ENCODE measurements around the gene UST. TPM values are rescaled to one million over a fixed set of nuclear protein-coding genes. Genes with fewer than 3 reads are reported as not detected.

The UST gene
- total and polyA plus RNA-seq, 3 donors from 2014 or later: 14.9 to 16.0 (median 14.9) TPM

DNA sequence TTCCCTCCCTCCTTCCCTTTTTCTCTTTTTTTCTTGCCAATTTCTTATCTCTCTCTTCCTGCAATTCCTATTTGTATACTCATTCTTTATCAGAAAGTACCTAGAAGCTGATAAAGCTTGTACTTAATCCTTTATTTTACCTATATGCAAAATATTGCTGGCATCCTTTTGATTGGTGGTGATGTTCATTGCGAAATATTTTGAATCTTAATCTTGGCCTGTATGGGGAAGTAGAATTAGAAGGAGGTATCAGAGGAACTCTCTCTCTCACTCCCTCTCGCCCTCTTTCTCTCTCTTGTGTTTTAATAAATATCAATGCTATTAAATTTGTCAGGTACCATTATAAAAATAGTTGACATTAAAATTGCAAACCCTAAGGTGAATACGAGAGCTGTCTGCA, 52.8 kb downstream of the UST start:
- WGBS, 2 donors: 78 to 90% methylated on average over 3 of the region's 3 CpGs
- Histone ChIP-seq H3K36me3 (ENCODE audit: low read depth, missing control alignments) (no peaks in the 10 kb centered on the region), H3K9me3 (no peaks in the 10 kb centered on the region), H3K4me3 (no peak overlapping the region), H3K27me3 (no peaks in the 10 kb centered on the region), H3K27ac (peak overlapping the region in 1 of 2 donors; percentile 36), H3K4me1 (no peaks in the 10 kb centered on the region)
- TF ChIP-seq POLR2A (IDR thresholded peaks at IDR 0.05): no peak
- TF ChIP-seq, protein P1, sequence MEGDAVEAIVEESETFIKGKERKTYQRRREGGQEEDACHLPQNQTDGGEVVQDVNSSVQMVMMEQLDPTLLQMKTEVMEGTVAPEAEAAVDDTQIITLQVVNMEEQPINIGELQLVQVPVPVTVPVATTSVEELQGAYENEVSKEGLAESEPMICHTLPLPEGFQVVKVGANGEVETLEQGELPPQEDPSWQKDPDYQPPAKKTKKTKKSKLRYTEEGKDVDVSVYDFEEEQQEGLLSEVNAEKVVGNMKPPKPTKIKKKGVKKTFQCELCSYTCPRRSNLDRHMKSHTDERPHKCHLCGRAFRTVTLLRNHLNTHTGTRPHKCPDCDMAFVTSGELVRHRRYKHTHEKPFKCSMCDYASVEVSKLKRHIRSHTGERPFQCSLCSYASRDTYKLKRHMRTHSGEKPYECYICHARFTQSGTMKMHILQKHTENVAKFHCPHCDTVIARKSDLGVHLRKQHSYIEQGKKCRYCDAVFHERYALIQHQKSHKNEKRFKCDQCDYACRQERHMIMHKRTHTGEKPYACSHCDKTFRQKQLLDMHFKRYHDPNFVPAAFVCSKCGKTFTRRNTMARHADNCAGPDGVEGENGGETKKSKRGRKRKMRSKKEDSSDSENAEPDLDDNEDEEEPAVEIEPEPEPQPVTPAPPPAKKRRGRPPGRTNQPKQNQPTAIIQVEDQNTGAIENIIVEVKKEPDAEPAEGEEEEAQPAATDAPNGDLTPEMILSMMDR (IDR thresholded peaks at IDR 0.05): no peak
- intact Hi-C loops (cut with DNase I; ENCODE audit: low total_unique reads): no loop called here
- no peak for DNase-seq

- Histone ChIP-seq H3K4me3 (no peak overlapping the region), H3K27ac (peak overlapping the region in 1 of 2 donors; percentile 36), H3K36me3 (ENCODE audit: low read depth, missing control alignments) (no peaks in the 10 kb centered on the region), H3K27me3 (no peaks in the 10 kb centered on the region), H3K9me3 (no peaks in the 10 kb centered on the region), H3K4me1 (no peaks in the 10 kb centered on the region)
- TF ChIP-seq POLR2A (IDR thresholded peaks at IDR 0.05): no peak
- TF ChIP-seq, protein P1 (IDR thresholded peaks at IDR 0.05): no peak
- WGBS, 2 donors: 29 to 37% methylated on average over 3 of the region's 3 CpGs
- DNase-seq: no peak
- intact Hi-C loops (cut with DNase I; ENCODE audit: low total_unique reads): no loop called here
Measured at GRCh38 chr6:148800536-148800935, 53.7 kb downstream of the UST start.

- Histone ChIP-seq H3K27me3 (no peaks in the 10 kb centered on the region), H3K27ac (no peak overlapping the region), H3K4me3 (no peak overlapping the region), H3K4me1 (no peaks in the 10 kb centered on the region), H3K9me3 (no peaks in the 10 kb centered on the region), H3K36me3 (ENCODE audit: low read depth, missing control alignments) (no peaks in the 10 kb centered on the region)
- intact Hi-C loops (cut with DNase I; ENCODE audit: low total_unique reads): no loop called here
- no peak for TF ChIP-seq POLR2A (IDR thresholded peaks at IDR 0.05)
- no peak for DNase-seq
- 80 to 98% methylated on average over 6 of the region's 6 CpGs for WGBS, 2 donors
Measured at GRCh38 chr6:148803979-148804378, 57.1 kb downstream of the UST start.

- Histone ChIP-seq H3K27ac (peak overlapping the region in 1 of 2 donors; percentile 3), H3K4me1 (no peaks in the 10 kb centered on the region), H3K9me3 (no peaks in the 10 kb centered on the region), H3K27me3 (no peaks in the 10 kb centered on the region), H3K36me3 (ENCODE audit: low read depth, missing control alignments) (no peaks in the 10 kb centered on the region), H3K4me3 (no peak overlapping the region)
- 75% methylated on average over 4 of the region's 4 CpGs for WGBS, 2 donors
- no peak for DNase-seq
- TF ChIP-seq, protein P1 (IDR thresholded peaks at IDR 0.05): no peak
- TF ChIP-seq POLR2A (IDR thresholded peaks at IDR 0.05): no peak
- intact Hi-C loops (cut with DNase I; ENCODE audit: low total_unique reads): no loop called here
Measured at GRCh38 chr6:148805777-148806176, 58.9 kb downstream of the UST start.

GRCh38 chr6:148807784-148808183, 61.0 kb downstream of the UST start:
- no peaks in the 10 kb centered on the region for H3K9me3 ChIP-seq
- WGBS, 2 donors: 92 to 93% methylated on average over 7 of the region's 7 CpGs

More at GRCh38 chr6:148807784-148808183, 61.0 kb downstream of the UST start:
- Histone ChIP-seq H3K27ac (no peak overlapping the region), H3K4me3 (no peak overlapping the region), H3K4me1 (no peaks in the 10 kb centered on the region), H3K27me3 (no peaks in the 10 kb centered on the region), H3K36me3 (ENCODE audit: low read depth, missing control alignments) (no peaks in the 10 kb centered on the region)
- DNase-seq: no peak
- intact Hi-C loops (cut with DNase I; ENCODE audit: low total_unique reads): no loop called here
- no peak for TF ChIP-seq POLR2A (IDR thresholded peaks at IDR 0.05)
- TF ChIP-seq, protein P1 (IDR thresholded peaks at IDR 0.05): no peak
